ENCODE data around the gene TCTA. TPM values are rescaled to one million over a fixed set of nuclear protein-coding genes. Genes with fewer than 3 reads are reported as not detected.

Gene TCTA
- total and polyA plus RNA-seq, 10 of the 15 experiments (the other 5 are each of a cell fraction or from before 2014, with no cell fraction given) = 6.5 to 30.5 (median 18.3) TPM

- 17% methylated on average over 3 of the region's 3 CpGs for WGBS (ENCODE audit: insufficient coverage, insufficient replicate concordance, low lambda C conversion rate, missing lambda C conversion rate)
- Histone ChIP-seq H3K4me1 (ENCODE audit: control insufficient read depth, insufficient read depth, low read length) (no peaks in the 10 kb centered on the region), H3K9me3 (replicated peaks; ENCODE audit: control insufficient read depth, insufficient read depth, low read length) (no peaks in the 10 kb centered on the region), H3K9ac (ENCODE audit: control insufficient read depth, insufficient read depth, low read length) (no peak overlapping the region), H3K4me2 (ENCODE audit: control insufficient read depth, insufficient read depth) (no peak overlapping the region), H4K20me1 (ENCODE audit: control insufficient read depth, insufficient read depth) (no peaks in the 10 kb centered on the region), H3K36me3 (ENCODE audit: control insufficient read depth in 2 of 2, insufficient read depth in 2 of 2, low read length in 1 of 2) (no peaks in the 10 kb centered on the region), H3K79me2 (ENCODE audit: control insufficient read depth, insufficient read depth, low read length) (no peaks in the 10 kb centered on the region), H3K4me3 (no peak overlapping the region), H2AFZ (ENCODE audit: control insufficient read depth, low read depth, low read length) (no peak overlapping the region), H3K27me3 (replicated peaks in 1 of 2; ENCODE audit: control insufficient read depth in 2 of 2, insufficient read depth in 2 of 2, low read length in 1 of 2) (no peaks in the 10 kb centered on the region), H3K27ac (ENCODE audit: control insufficient read depth, insufficient read depth) (no peak overlapping the region)
- DNase-seq (ENCODE audit: low read depth, low spot score) = no peak
- in situ Hi-C loops (cut with MboI) (no loop called here), intact Hi-C loops (cut with micrococcal nuclease; ENCODE audit: unreplicated experiment) (loop anchor here (5.0 kb wide), 1 partner anchor 217 kb away; the partner anchor contains the start of gene APEH)
- TF ChIP-seq TARDBP (IDR thresholded peaks at IDR 0.05; ENCODE audit: borderline replicate concordance) (no peak), STAT3 (IDR thresholded peaks at IDR 0.05; ENCODE audit: low read depth, low read length) (no peak), IKZF2 (IDR thresholded peaks at IDR 0.05) (no peak), TBL1XR1 (IDR thresholded peaks at IDR 0.05; ENCODE audit: low read depth, low read length) (no peak), CREB1 (IDR thresholded peaks at IDR 0.05; ENCODE audit: low read depth) (no peak), RUNX3 (IDR thresholded peaks at IDR 0.05; ENCODE audit: low read length) (no peak), SMAD5 (IDR thresholded peaks at IDR 0.05; ENCODE audit: low read depth) (no peak), FOXM1 (IDR thresholded peaks at IDR 0.05; ENCODE audit: low read depth, low read length) (no peak), TAF1 (IDR thresholded peaks at IDR 0.05; ENCODE audit: borderline replicate concordance, low read depth, low read length) (no peak), NFXL1 (IDR thresholded peaks at IDR 0.05; ENCODE audit: borderline replicate concordance) (no peak), MEF2B (IDR thresholded peaks at IDR 0.05; ENCODE audit: partially characterized antibody, poor library complexity, severe bottlenecking) (no peak), HCFC1 (IDR thresholded peaks at IDR 0.05; ENCODE audit: low read length) (no peak), SREBF2 (IDR thresholded peaks at IDR 0.05; ENCODE audit: low read length) (no peak), PAX5 (IDR thresholded peaks at IDR 0.05; ENCODE audit: borderline replicate concordance, low read depth, low read length) (no peak), SMAD1 (IDR thresholded peaks at IDR 0.05; ENCODE audit: low read depth, partially characterized antibody) (no peak), POLR2AphosphoS5 (IDR thresholded peaks at IDR 0.05; ENCODE audit: low read length) (no peak)
- TF ChIP-seq, protein P1, sequence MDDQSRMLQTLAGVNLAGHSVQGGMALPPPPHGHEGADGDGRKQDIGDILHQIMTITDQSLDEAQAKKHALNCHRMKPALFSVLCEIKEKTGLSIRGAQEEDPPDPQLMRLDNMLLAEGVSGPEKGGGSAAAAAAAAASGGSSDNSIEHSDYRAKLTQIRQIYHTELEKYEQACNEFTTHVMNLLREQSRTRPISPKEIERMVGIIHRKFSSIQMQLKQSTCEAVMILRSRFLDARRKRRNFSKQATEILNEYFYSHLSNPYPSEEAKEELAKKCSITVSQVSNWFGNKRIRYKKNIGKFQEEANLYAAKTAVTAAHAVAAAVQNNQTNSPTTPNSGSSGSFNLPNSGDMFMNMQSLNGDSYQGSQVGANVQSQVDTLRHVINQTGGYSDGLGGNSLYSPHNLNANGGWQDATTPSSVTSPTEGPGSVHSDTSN (IDR thresholded peaks at IDR 0.05; ENCODE audit: insufficient replicate concordance, low read depth, low read length) = no peak
- no TSS peak for BruUV-seq (replicated peaks)
- no peak for FAIRE-seq
- ChIA-PET POLR2A (interaction anchor here (0.6 kb wide), 1 partner anchor 55 kb away, joined by 3 read pairs; no protein-coding TSS in a partner anchor), CTCF (interaction anchor here (0.6 to 3.0 kb wide), 6 partner anchors 35 to 467 kb away, joined by 3 to 11 read pairs (median 3); no protein-coding TSS in a partner anchor), SMC1A (ENCODE audit: uncharacterized antibody, unreplicated experiment) (interaction anchor here (1.1 to 1.7 kb wide), 4 partner anchors 23 to 284 kb away, joined by 3 to 4 read pairs (median 3); partner anchors contain the start of gene KLHDC8B), RAD21 (ENCODE audit: unreplicated experiment) (interaction anchor here (0.7 to 1.4 kb wide), 5 partner anchors 16 to 212 kb away, joined by 3 to 5 read pairs (median 3); no protein-coding TSS in a partner anchor)
- ATAC-seq = no peak
These were observed 42.9 kb downstream of the TCTA start for GRCh38 chr3:49454898-49455681.
